Hepatocyte (in vitro differentiated cells): ENCODE data around the gene ZSCAN20.

Source experiments
- EZH2 ChIP-seq: fragments of 200-600 bp; sonication (generic); IDR thresholded peaks from 2 replicates; pipeline ENCODE4 v1.6.1; 2016; ENCODE audit warnings: antibody characterized with exemption, mild to moderate bottlenecking, borderline replicate concordance
- EZH2phosphoT487 ChIP-seq: fragments of 200-600 bp; sonication (generic); IDR thresholded peaks from one replicate; pipeline ENCODE4 v1.6.1; 2018; ENCODE audit warnings: antibody characterized with exemption, mild to moderate bottlenecking, low read depth, moderate library complexity; ENCODE audit not compliant: unreplicated experiment, severe bottlenecking
- TF ChIP-seq, protein P1 (sequence below): fragments of 200-600 bp; sonication (generic); IDR thresholded peaks from 2 replicates; pipeline ENCODE4 v1.5.1; 2016; ENCODE audit warnings: antibody characterized with exemption, mild to moderate bottlenecking; ENCODE audit not compliant: poor library complexity

GRCh38 chr1:33535334-33535733 lies 62.9 kb downstream of the ZSCAN20 start:
- no peak for TF ChIP-seq EZH2phosphoT487
- TF ChIP-seq, protein P1, sequence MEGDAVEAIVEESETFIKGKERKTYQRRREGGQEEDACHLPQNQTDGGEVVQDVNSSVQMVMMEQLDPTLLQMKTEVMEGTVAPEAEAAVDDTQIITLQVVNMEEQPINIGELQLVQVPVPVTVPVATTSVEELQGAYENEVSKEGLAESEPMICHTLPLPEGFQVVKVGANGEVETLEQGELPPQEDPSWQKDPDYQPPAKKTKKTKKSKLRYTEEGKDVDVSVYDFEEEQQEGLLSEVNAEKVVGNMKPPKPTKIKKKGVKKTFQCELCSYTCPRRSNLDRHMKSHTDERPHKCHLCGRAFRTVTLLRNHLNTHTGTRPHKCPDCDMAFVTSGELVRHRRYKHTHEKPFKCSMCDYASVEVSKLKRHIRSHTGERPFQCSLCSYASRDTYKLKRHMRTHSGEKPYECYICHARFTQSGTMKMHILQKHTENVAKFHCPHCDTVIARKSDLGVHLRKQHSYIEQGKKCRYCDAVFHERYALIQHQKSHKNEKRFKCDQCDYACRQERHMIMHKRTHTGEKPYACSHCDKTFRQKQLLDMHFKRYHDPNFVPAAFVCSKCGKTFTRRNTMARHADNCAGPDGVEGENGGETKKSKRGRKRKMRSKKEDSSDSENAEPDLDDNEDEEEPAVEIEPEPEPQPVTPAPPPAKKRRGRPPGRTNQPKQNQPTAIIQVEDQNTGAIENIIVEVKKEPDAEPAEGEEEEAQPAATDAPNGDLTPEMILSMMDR, result no peak
- no peak for TF ChIP-seq EZH2
